Activated naive CD8-positive, alpha-beta T cell treated with anti-CD3 and anti-CD28 coated beads for 36 hours (primary cell): Measurements from ENCODE around the gene NAA38. TPM values are rescaled to one million over a fixed set of nuclear protein-coding genes. Genes with fewer than 3 reads are reported as not detected.

Experiments used
- DNase-seq: peaks from one replicate; pipeline ENCODE4 v3.0.0; 2021
- H3K27ac Mint-ChIP-seq: one replicate; pipeline ENCODE4 v1.8.0; 2022; ENCODE audit warnings: mild to moderate bottlenecking, moderate library complexity, mixed read lengths
- H3K27me3 Mint-ChIP-seq: one replicate; pipeline ENCODE4 v1.8.0; 2022; ENCODE audit warnings: mild to moderate bottlenecking, mixed read lengths
- H3K36me3 Mint-ChIP-seq: one replicate; pipeline ENCODE4 v1.8.0; 2021; ENCODE audit warnings: mild to moderate bottlenecking, mixed read lengths
- H3K4me1 Mint-ChIP-seq: one replicate; pipeline ENCODE4 v1.8.0; 2021; ENCODE audit warnings: mixed read lengths
- H3K4me3 Mint-ChIP-seq: one replicate; pipeline ENCODE4 v1.8.0; 2022; ENCODE audit warnings: mild to moderate bottlenecking, moderate library complexity, mixed read lengths
- H3K9me3 Mint-ChIP-seq: one replicate; pipeline ENCODE4 v1.8.0; 2022; ENCODE audit warnings: mixed read lengths
- total RNA-seq, 2 experiments: library from RNA; stranded (reverse); gene quantifications; one replicate each; pipeline ENCODE4 v1.2.3, GENCODE V29; 2021

The NAA38 gene
- total RNA-seq, 2 experiments from 2014 or later, result 65.2 to 66.6 TPM

- no peaks in the 10 kb centered on the region for H3K36me3 Mint-ChIP-seq
- DNase-seq, result peak; percentile 88
- peaks cover 34% of the 10 kb centered on the region for H3K4me1 Mint-ChIP-seq
- H3K27ac Mint-ChIP-seq, result peak within 1 kb of the TSS; percentile 92
- no peaks in the 10 kb centered on the region for H3K9me3 Mint-ChIP-seq
- no peaks in the 10 kb centered on the region for H3K27me3 Mint-ChIP-seq
- peak within 1 kb of the TSS; percentile 93 for H3K4me3 Mint-ChIP-seq
These were observed 23.4 kb downstream of the NAA38 start, which contains the start of gene KDM6B for GRCh38 chr17:7833795-7834541. KDM6B (plus strand) TSS chr17:7834217; CDS start chr17:7845555, 11,338 bp downstream.

- H3K27me3 Mint-ChIP-seq, result no peaks in the 10 kb centered on the region
- peak overlapping the region; percentile 93 for H3K4me3 Mint-ChIP-seq
- H3K9me3 Mint-ChIP-seq, result no peaks in the 10 kb centered on the region
- peak overlapping the region; percentile 74 for H3K27ac Mint-ChIP-seq
- H3K4me1 Mint-ChIP-seq, result peaks cover 27% of the 10 kb centered on the region
- no peaks in the 10 kb centered on the region for H3K36me3 Mint-ChIP-seq
- no peak for DNase-seq
These were observed 24.2 kb downstream of the NAA38 start for GRCh38 chr17:7833011-7833794.

- no peak overlapping the region for H3K4me3 Mint-ChIP-seq
- no peak for DNase-seq
- H3K4me1 Mint-ChIP-seq, result peaks cover 22% of the 10 kb centered on the region
- no peaks in the 10 kb centered on the region for H3K36me3 Mint-ChIP-seq
- no peak overlapping the region for H3K27ac Mint-ChIP-seq
- H3K9me3 Mint-ChIP-seq, result no peaks in the 10 kb centered on the region
- H3K27me3 Mint-ChIP-seq, result no peaks in the 10 kb centered on the region
These were observed 24.9 kb downstream of the NAA38 start for GRCh38 chr17:7832431-7832830.

GRCh38 chr17:7831233-7831632 lies 26.1 kb downstream of the NAA38 start:
- no peaks in the 10 kb centered on the region for H3K36me3 Mint-ChIP-seq
- H3K27ac Mint-ChIP-seq, result no peak overlapping the region
- no peaks in the 10 kb centered on the region for H3K27me3 Mint-ChIP-seq
- no peaks in the 10 kb centered on the region for H3K9me3 Mint-ChIP-seq
- H3K4me3 Mint-ChIP-seq, result no peak overlapping the region
- no peak for DNase-seq
- H3K4me1 Mint-ChIP-seq, result peaks cover 11% of the 10 kb centered on the region

- Mint-ChIP-seq H3K9me3 (no peaks in the 10 kb centered on the region), H3K27me3 (no peaks in the 10 kb centered on the region), H3K4me3 (no peak overlapping the region), H3K4me1 (peaks cover 8% of the 10 kb centered on the region), H3K27ac (no peak overlapping the region), H3K36me3 (no peaks in the 10 kb centered on the region)
- no peak for DNase-seq
These were observed 26.7 kb downstream of the NAA38 start for GRCh38 chr17:7830616-7831015.

GRCh38 chr17:7825206-7825990 lies 32.0 kb downstream of the NAA38 start:
- Mint-ChIP-seq H3K36me3 (no peaks in the 10 kb centered on the region), H3K27me3 (no peaks in the 10 kb centered on the region), H3K4me1 (no peaks in the 10 kb centered on the region), H3K27ac (no peak overlapping the region), H3K4me3 (no peak overlapping the region), H3K9me3 (no peaks in the 10 kb centered on the region)
- DNase-seq, result no peak

GRCh38 chr17:7824021-7824924 lies 33.1 kb downstream of the NAA38 start:
- Mint-ChIP-seq H3K4me1 (no peaks in the 10 kb centered on the region), H3K27ac (no peak overlapping the region), H3K36me3 (no peaks in the 10 kb centered on the region), H3K4me3 (no peak overlapping the region), H3K27me3 (no peaks in the 10 kb centered on the region), H3K9me3 (no peaks in the 10 kb centered on the region)
- no peak for DNase-seq

- Mint-ChIP-seq H3K4me3 (no peak overlapping the region), H3K4me1 (no peaks in the 10 kb centered on the region), H3K36me3 (no peaks in the 10 kb centered on the region), H3K27ac (no peak overlapping the region), H3K9me3 (no peaks in the 10 kb centered on the region), H3K27me3 (no peaks in the 10 kb centered on the region)
- DNase-seq, result no peak
These were observed 33.8 kb downstream of the NAA38 start for GRCh38 chr17:7823581-7824001.

- Mint-ChIP-seq H3K27me3 (no peaks in the 10 kb centered on the region), H3K27ac (no peak overlapping the region), H3K9me3 (no peaks in the 10 kb centered on the region), H3K4me1 (no peaks in the 10 kb centered on the region), H3K36me3 (no peaks in the 10 kb centered on the region), H3K4me3 (no peak overlapping the region)
- DNase-seq, result no peak
These were observed 35.2 kb downstream of the NAA38 start for GRCh38 chr17:7822126-7822525.

GRCh38 chr17:7820231-7820630 lies 37.1 kb downstream of the NAA38 start:
- no peak overlapping the region for H3K27ac Mint-ChIP-seq
- no peak overlapping the region for H3K4me3 Mint-ChIP-seq
- H3K27me3 Mint-ChIP-seq, result no peaks in the 10 kb centered on the region
- H3K4me1 Mint-ChIP-seq, result no peaks in the 10 kb centered on the region
- H3K36me3 Mint-ChIP-seq, result no peaks in the 10 kb centered on the region
- no peaks in the 10 kb centered on the region for H3K9me3 Mint-ChIP-seq
- DNase-seq, result no peak

GRCh38 chr17:7818746-7819645 lies 38.4 kb downstream of the NAA38 start:
- no peak for DNase-seq
- no peaks in the 10 kb centered on the region for H3K9me3 Mint-ChIP-seq
- H3K4me1 Mint-ChIP-seq, result no peaks in the 10 kb centered on the region
- no peaks in the 10 kb centered on the region for H3K36me3 Mint-ChIP-seq
- H3K27ac Mint-ChIP-seq, result no peak overlapping the region
- H3K4me3 Mint-ChIP-seq, result no peak overlapping the region
- no peaks in the 10 kb centered on the region for H3K27me3 Mint-ChIP-seq

GRCh38 chr17:7818026-7818425 lies 39.3 kb downstream of the NAA38 start:
- no peaks in the 10 kb centered on the region for H3K27me3 Mint-ChIP-seq
- H3K36me3 Mint-ChIP-seq, result no peaks in the 10 kb centered on the region
- DNase-seq, result no peak
- H3K4me1 Mint-ChIP-seq, result no peaks in the 10 kb centered on the region
- H3K4me3 Mint-ChIP-seq, result no peak overlapping the region
- no peaks in the 10 kb centered on the region for H3K9me3 Mint-ChIP-seq
- no peak overlapping the region for H3K27ac Mint-ChIP-seq

- no peak overlapping the region for H3K27ac Mint-ChIP-seq
- H3K36me3 Mint-ChIP-seq, result no peaks in the 10 kb centered on the region
- no peak for DNase-seq
- H3K4me3 Mint-ChIP-seq, result no peak overlapping the region
- H3K4me1 Mint-ChIP-seq, result no peaks in the 10 kb centered on the region
- H3K9me3 Mint-ChIP-seq, result no peaks in the 10 kb centered on the region
- no peaks in the 10 kb centered on the region for H3K27me3 Mint-ChIP-seq
These were observed 39.8 kb downstream of the NAA38 start for GRCh38 chr17:7817643-7817964.
